VCaP (cell line): ENCODE measurements around the gene MARK2.
A peak's percentile ranks its signal among the peaks of the same experiment; 100 is the strongest.

Experiments used
- H3K27ac ChIP-seq: fragments of 450-650 bp; 2 replicates; pipeline ENCODE4 v1.5.1; 2017
- TF ChIP-seq, protein P1 (sequence below): fragments of 450-650 bp; conservative IDR thresholded peaks from 2 replicates; pipeline ENCODE4 v1.5.1; 2017; ENCODE audit warnings: mild to moderate bottlenecking, moderate library complexity

MARK2 gene

DNA sequence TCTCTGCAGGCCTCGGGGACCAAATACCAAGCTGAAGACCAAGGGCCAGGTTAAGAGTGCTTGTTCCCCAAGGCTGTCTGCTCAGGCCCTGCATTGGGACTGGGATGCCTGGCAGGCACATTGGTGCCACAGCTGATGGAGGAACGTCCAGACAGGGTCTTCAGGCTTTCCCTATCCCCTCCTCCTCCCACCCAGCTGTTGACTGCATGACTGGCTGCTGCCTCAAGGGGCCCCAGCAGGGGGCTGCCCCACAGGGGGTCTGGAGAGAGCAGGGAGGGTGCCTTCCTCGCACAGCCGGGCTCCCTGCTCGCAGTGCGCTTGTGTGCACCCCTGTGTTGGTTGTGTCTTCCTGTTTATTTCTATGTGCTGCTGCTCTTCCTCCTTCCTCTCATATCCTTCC is 68.2 kb downstream of the MARK2 start:
- TF ChIP-seq, protein P1, sequence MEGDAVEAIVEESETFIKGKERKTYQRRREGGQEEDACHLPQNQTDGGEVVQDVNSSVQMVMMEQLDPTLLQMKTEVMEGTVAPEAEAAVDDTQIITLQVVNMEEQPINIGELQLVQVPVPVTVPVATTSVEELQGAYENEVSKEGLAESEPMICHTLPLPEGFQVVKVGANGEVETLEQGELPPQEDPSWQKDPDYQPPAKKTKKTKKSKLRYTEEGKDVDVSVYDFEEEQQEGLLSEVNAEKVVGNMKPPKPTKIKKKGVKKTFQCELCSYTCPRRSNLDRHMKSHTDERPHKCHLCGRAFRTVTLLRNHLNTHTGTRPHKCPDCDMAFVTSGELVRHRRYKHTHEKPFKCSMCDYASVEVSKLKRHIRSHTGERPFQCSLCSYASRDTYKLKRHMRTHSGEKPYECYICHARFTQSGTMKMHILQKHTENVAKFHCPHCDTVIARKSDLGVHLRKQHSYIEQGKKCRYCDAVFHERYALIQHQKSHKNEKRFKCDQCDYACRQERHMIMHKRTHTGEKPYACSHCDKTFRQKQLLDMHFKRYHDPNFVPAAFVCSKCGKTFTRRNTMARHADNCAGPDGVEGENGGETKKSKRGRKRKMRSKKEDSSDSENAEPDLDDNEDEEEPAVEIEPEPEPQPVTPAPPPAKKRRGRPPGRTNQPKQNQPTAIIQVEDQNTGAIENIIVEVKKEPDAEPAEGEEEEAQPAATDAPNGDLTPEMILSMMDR, result no peak

DNA sequence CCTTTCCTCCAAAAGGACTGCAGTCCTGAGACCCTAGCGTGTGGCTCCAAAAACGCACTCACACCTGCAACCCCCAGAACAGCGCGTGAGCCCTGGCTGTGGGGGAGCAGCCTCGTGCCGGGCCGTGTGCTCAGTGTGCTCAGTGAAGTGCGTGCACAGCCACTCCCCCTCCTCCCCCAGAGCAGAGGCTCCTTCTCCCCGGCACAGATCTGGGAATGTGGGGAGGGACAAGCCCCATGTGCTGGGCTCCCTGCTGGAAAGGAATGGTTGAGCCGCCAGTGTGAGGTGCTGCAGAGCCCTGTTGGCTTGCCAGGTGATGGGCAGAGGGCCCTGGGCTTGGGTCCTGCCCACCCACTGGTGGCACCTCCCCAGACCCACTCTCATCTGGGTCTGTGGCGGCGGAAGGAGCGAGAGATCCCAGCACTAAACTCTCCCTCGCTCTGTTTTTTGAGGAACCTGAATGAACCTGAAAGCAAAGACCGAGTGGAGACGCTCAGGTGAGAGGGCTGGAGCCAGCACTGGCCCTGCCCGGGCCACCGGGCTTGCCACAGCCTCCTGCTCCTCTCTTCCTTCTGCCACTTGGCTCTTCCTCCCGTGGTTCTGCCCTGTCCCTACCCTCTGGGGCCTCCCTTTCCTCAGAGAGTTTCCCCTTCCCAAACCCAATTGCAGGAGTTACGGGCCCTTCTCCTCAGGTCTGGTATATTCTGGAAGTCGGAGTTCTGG is 69.1 kb downstream of the MARK2 start:
- H3K27ac ChIP-seq, result peak overlapping the region; percentile 25; the same call in 1 of the 2 replicates

More for the DNA sequence above, 68.2 kb downstream of the MARK2 start:
- H3K27ac ChIP-seq, result peak overlapping the region; percentile 25; the same call in 1 of the 2 replicates

DNA sequence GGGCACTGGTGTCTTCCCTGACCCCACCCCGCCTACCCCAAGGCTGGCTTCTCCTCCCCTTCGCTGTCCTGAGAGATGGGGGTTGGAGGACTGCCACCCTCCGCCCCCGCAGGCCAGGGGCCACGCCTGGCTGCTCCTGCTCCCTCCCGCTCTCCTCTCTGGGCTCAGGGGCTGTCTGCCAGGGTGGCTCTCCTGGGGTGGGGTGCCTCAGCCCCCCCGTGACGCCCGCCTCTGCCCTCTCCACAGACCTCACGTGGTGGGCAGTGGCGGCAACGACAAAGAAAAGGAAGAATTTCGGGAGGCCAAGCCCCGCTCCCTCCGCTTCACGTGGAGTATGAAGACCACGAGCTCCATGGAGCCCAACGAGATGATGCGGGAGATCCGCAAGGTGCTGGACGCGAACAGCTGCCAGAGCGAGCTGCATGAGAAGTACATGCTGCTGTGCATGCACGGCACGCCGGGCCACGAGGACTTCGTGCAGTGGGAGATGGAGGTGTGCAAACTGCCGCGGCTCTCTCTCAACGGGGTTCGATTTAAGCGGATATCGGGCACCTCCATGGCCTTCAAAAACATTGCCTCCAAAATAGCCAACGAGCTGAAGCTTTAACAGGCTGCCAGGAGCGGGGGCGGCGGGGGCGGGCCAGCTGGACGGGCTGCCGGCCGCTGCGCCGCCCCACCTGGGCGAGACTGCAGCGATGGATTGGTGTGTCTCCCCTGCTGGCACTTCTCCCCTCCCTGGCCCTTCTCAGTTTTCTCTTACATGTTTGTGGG is 69.9 kb downstream of the MARK2 start:
- H3K27ac ChIP-seq, result peak overlapping the region; percentile 25; the same call in 1 of the 2 replicates
- TF ChIP-seq, protein P1, result no peak

More for the DNA sequence above, 69.1 kb downstream of the MARK2 start:
- TF ChIP-seq, protein P1, result peak; percentile 58

DNA sequence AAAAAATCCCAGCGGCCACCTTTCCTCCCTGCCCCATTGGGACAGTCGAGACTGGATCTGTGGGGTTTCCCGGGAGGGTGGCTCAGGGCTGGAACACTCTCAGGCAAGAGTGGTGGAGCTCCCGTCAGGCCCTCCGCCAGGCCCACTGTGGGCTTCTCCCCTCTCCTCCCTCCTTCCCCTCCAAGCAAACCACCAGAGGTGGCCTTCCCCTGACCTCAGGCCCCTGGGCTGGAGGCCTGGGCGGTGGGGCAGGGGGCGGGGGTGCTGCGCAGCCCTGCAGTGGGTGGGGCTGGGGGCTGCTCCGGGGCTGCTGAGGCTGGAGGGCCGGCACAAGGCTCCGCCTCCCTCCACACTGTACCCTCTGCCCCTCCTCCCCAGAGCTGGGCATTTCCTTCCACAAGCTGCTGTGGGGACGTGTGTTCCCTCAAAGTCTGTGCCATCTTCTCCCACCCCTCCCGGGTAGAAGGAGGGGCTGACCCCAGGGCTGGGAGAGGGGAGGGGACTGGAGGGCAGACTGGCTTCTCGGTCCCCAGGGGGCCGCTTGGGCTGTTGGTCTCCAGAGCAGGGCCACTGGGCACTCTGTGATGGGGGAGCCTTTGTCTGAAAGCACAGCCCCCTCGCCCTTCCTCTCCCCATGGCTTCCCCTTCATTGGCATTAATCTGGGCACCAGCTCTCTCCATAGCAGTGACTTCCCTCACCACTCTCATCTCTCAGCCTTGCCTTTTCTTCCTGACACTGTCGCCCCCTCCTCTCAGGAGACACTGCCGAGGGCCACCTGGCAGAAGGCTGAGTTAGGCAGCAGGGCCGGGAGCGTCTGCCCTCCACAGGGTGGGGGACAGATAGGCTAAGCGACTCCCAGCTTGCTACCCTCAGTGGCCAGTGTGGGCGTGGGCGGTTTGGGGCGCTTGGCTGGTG is 70.9 kb downstream of the MARK2 start:
- TF ChIP-seq, protein P1, result no peak
- peak overlapping the region; percentile 25; the same call in 1 of the 2 replicates for H3K27ac ChIP-seq

DNA sequence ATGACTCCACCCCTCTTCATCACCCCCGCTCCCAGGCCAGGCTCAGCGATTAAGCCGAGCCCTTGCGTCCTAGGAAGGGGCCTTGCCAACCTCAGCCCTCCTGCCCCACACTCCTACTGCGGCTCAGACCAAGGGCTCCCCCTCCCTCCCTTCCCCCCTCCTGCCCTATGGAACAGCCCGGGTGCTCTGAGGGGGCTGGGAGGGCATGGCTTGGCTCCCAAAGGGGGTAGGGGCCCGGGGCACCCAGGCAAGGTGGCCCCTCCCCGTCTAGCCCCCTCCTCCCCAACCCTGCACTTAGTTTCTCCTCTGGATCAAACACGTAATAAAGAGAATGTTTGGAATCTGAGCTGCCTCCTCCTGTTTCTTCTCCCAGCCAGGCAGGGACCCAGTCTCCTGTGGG is 71.8 kb downstream of the MARK2 start:
- peak overlapping the region; percentile 25 for H3K27ac ChIP-seq
- TF ChIP-seq, protein P1, result no peak

DNA sequence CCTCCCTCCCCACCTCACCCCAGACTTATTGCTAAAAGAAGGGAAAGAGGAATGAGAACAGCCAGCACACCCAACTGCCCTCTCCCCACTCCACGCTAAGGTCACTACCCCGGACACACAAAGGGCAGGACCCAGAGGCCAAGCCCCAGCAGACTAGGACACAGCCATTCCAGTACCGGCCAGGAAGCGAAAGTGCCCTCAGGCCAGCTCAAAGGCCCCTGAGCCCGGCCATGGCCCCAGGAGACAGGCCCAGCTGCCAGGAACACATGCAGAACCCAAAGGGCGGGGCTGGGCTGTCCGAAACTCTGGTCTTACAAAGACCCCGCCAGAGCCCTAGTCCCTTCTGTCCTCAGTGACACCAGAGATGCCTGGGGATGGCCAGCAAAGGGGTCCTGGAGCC is 72.5 kb downstream of the MARK2 start:
- H3K27ac ChIP-seq, result peak overlapping the region; percentile 25; the same call in 1 of the 2 replicates
- TF ChIP-seq, protein P1, result no peak
